A549 (cell line): ENCODE data around the gene TCEA2.

Experiments used
- CHD4 ChIP-seq: fragments of 200-600 bp; sonication (generic); IDR thresholded peaks from 2 replicates; pipeline ENCODE4 v1.6.1; 2016; ENCODE audit warnings: antibody characterized with exemption, mild to moderate bottlenecking, borderline replicate concordance
- CTCF ChIP-seq: fragments of >200 bp; sonication (Bioruptor Twin); formaldehyde crosslinking; IDR thresholded peaks from 3 replicates; pipeline ENCODE4 v1.5.1; 2016
- EP300 ChIP-seq, 2 experiments: fragments of >200 bp; sonication (Bioruptor Twin); formaldehyde crosslinking; IDR thresholded peaks; 2 replicates in 1 of 2; 3 replicates in 1 of 2; pipeline ENCODE4 v1.6.1; 2016 to 2017
- FOSB ChIP-seq: fragments of 250-450 bp; sonication (Bioruptor Pico); IDR thresholded peaks from 2 replicates; pipeline ENCODE4 v1.5.0; 2020; ENCODE audit warnings: mild to moderate bottlenecking, moderate library complexity
- RAD21 ChIP-seq, 2 experiments: fragments of >200 bp in 1 of 2; sonication (Bioruptor Twin) in 1 of 2; formaldehyde crosslinking in 1 of 2; IDR thresholded peaks in 1 of 2; conservative IDR thresholded peaks in 1 of 2; 2 replicates in 1 of 2; 3 replicates in 1 of 2; pipeline ENCODE4 v1.6.1; 2012 to 2018; ENCODE audit warnings: inconsistent platforms in 1 of 2

- TF ChIP-seq EP300 (IDR thresholded peaks at IDR 0.05) (no peak), CTCF (no peak), FOSB (no peak), CHD4 (no peak), RAD21 (conservative IDR thresholded peaks at IDR 0.05 in 1 of 2, IDR thresholded peaks at IDR 0.05 in 1 of 2) (no peak)
Observed at GRCh38 chr20:64049878-64050260, 13.1 kb upstream of the TCEA2 start.
